Bronchial epithelial cell (primary cell): ENCODE measurements around the gene CXXC4. TPM values are rescaled to one million over a fixed set of nuclear protein-coding genes. Genes with fewer than 3 reads are reported as not detected.

Experiments used
- DNase-seq: peaks from one replicate; pipeline ENCODE4 v3.0.0-alpha.2; 2010; ENCODE audit warnings: low read depth
- FAIRE-seq: peaks from 2 replicates; lab custom pipeline; 2011; peaks lifted over from hg19 to GRCh38; lab: Jason Lieb, UNC
- H3K27me3 ChIP-seq: 2 replicates; pipeline ENCODE4 v1.5.1; 2011; ENCODE audit warnings: low read length; ENCODE audit not compliant: control insufficient read depth, insufficient read depth
- H3K36me3 ChIP-seq: 2 replicates; pipeline ENCODE4 v1.5.1; 2011; ENCODE audit warnings: low read length; ENCODE audit not compliant: control insufficient read depth, insufficient read depth
- H3K4me3 ChIP-seq: 2 replicates; pipeline ENCODE4 v1.5.1; 2011; ENCODE audit warnings: mild to moderate bottlenecking, low read depth, low read length, control low read depth
- total RNA-seq: library from RNA; depleted of rRNA; stranded (reverse); fragments of >200 nt; gene quantifications from 2 replicates; pipeline ENCODE4 v1.2.1, GENCODE V29; 2014
- TF ChIP-seq, protein P1 (sequence below): IDR thresholded peaks from 2 replicates; pipeline ENCODE4 v1.5.1; 2011; ENCODE audit warnings: mild to moderate bottlenecking, moderate library complexity, low read length, control low read depth, inconsistent platforms; ENCODE audit not compliant: insufficient read depth, severe bottlenecking

The CXXC4 gene
- total RNA-seq, 1 donor from 2014 or later: under 0.01 TPM

DNA sequence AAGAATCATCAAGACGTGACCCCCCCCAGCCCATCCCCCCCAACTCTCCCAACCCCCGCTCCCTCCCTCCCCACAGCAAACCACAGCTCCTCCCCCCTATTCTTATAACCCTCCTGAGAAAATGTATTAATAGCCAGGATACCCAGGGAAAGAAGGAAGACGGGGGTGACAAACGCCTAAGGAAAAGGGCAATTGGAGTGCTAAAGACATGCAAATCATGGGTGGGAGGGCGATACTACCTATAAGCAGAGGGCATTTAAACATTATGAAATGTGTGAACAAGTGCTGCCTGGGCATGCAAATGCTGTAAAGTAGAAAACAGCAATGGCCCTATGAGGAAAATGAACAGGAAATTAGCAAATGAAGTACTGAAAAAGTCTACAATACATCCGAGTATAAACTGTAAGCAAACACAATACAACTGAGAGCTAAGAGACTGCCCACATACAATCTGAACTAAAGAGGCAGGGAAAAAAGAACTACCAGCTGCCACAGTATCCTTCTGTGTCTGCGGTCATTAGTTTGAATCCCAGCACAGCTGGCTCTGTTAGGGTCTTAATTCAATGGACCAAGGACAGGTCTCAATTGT lies 2.4 kb downstream of the CXXC4 start:
- no peak overlapping the region for H3K4me3 ChIP-seq
- DNase-seq (peak; percentile 44), FAIRE-seq (no peak)

DNA sequence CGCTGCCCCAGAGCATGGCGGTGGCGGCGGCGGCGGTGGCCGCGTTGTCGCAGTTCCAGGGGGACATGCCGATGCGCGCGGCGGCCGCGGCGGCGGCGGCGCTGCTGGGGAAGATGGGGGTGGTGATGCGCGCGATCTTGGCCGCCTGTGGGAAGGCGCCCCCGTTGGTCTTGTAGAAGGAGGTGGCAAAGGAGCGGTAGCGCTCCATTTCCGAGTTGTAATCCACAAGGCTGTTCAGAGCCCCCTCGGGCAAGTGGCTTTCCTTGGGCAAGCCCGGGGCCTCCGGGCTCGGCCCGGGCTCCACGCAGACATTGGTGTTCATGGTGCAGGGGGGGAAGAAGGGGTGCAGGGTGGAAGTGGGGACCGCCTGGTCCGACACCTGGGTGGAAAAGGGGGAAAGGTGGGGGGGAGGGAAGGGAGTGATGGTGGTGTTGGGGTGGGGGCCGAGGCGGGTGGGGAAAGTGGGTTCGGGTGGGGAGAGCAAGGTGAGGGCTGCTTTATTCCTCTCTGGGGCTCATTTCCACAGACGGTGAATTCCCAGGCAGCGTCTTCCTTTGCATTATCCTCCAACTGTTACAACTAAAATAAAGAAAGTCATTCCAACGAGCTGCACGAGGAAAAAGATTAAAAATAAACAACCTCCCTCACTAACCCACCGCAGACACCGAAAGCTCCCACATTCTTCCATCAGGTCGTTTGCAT lies 3.1 kb downstream of the CXXC4 start:
- peak overlapping the region; percentile 45 for H3K4me3 ChIP-seq
- no peak for FAIRE-seq
- no peaks in the 10 kb centered on the region for H3K36me3 ChIP-seq
- TF ChIP-seq, protein P1, sequence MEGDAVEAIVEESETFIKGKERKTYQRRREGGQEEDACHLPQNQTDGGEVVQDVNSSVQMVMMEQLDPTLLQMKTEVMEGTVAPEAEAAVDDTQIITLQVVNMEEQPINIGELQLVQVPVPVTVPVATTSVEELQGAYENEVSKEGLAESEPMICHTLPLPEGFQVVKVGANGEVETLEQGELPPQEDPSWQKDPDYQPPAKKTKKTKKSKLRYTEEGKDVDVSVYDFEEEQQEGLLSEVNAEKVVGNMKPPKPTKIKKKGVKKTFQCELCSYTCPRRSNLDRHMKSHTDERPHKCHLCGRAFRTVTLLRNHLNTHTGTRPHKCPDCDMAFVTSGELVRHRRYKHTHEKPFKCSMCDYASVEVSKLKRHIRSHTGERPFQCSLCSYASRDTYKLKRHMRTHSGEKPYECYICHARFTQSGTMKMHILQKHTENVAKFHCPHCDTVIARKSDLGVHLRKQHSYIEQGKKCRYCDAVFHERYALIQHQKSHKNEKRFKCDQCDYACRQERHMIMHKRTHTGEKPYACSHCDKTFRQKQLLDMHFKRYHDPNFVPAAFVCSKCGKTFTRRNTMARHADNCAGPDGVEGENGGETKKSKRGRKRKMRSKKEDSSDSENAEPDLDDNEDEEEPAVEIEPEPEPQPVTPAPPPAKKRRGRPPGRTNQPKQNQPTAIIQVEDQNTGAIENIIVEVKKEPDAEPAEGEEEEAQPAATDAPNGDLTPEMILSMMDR: no peak
- H3K27me3 ChIP-seq: peaks cover 2% of the 10 kb centered on the region
- DNase-seq: no peak

More for the DNA sequence above, 2.4 kb downstream of the CXXC4 start:
- peaks cover 2% of the 10 kb centered on the region for H3K27me3 ChIP-seq
- TF ChIP-seq, protein P1: no peak
- no peaks in the 10 kb centered on the region for H3K36me3 ChIP-seq

DNA sequence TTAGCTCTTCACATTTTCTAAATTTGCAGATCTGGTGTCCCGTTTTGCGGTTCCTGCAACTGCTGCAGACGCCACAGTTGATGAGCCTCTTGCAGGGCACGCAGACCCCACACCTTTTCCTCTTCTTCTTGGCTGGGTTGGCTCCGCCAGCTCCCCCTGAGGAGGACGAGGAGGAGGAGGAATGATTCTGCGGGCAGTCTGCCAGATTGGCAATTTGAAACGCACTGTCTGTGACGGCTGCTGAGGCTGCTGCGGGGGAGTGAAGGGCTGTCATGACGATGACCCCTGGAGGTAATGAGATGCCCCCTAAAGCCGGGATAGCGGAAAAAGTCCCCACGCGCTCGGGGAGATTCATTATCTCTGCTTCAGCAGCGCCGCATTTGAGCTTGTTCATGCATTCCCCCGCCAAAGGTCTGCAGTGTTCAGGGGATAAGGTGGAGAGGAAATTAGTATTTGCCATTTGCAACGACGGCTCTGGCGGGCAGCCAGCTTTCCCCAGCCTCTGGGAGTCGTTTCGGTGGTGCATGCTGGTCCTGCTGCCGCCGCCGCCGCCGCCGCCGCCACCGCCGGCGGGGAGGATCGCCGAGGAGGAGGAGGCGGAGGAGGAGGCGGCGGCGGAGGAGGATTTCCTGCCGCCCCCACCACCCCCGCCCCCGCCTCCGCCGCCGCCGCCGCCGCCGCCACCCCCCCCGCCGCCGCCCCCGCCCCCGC lies 3.8 kb downstream of the CXXC4 start:
- peaks cover 2% of the 10 kb centered on the region for H3K27me3 ChIP-seq
- no peak for FAIRE-seq

DNA sequence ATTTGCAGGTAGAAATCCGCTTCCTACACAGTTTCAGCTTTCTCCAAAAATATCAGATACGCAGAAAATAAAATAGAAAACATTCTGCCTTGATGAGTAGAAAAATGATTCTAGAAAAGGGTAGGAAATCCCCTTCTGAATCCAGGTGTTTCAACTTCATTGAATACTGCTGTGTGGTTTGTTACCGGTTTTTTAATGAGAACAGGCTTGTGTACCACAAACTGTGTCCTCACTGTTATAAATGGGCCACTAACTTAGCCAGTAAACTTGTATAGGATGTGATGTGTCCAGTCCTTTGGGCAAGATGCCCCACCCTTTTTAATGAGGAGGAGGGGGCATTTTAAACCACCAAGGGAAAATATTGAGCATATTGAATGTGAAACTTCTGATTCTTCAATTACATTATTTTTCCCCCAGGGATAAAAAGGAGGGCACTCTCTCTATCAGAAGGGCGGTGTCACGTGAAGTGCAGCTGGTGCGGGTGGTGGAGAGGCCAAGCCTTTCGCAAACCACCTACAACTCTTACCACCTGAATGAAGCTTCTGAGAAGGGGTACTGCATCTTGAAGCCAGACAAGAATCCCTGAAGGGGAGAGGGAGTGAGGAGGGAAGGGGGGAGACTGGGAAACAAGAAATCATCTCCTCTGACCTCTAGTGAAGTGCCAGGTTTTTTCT lies 4.5 kb downstream of the CXXC4 start:
- Histone ChIP-seq H3K4me3 (no peak overlapping the region), H3K27me3 (peaks cover 2% of the 10 kb centered on the region), H3K36me3 (no peaks in the 10 kb centered on the region)
- DNase-seq: no peak
- no peak for FAIRE-seq
- TF ChIP-seq, protein P1: no peak

More for the DNA sequence above, 3.8 kb downstream of the CXXC4 start:
- TF ChIP-seq, protein P1: no peak
- Histone ChIP-seq H3K4me3 (peak overlapping the region; percentile 45), H3K36me3 (no peaks in the 10 kb centered on the region)
- DNase-seq: peak; percentile 41

DNA sequence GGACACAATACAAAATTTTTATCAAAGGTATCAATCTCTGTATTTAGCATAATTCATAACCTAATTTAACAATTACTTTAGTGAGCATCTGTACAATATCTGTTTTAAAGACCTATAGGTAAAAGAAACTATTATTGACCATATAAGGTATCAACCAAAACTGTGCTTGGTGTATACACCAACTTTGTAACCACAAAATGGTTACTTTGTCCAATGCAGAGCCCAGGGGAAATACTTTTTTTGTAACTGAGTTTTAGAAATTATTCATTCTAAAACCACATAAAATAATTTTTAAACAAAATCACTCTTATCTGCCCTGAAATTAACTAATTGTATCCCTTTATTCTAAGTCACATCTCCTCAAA lies 5.0 kb downstream of the CXXC4 start:
- TF ChIP-seq, protein P1: no peak
- Histone ChIP-seq H3K36me3 (no peaks in the 10 kb centered on the region), H3K27me3 (peaks cover 1% of the 10 kb centered on the region), H3K4me3 (no peak overlapping the region)
- FAIRE-seq (no peak), DNase-seq (no peak)
